Epithelial cell of proximal tubule (primary cell): ENCODE results near the gene CGNL1. TPM values are rescaled to one million over a fixed set of nuclear protein-coding genes. Genes with fewer than 3 reads are reported as not detected.

Source experiments
- DNase-seq: peaks from one replicate; pipeline ENCODE4 v3.0.0-alpha.2; 2011; ENCODE audit warnings: low read depth
- H3K4me3 ChIP-seq: 2 replicates; pipeline ENCODE4 v1.5.1; 2011; ENCODE audit warnings: low read depth, mild to moderate bottlenecking, low read length
- CTCF ChIP-seq: conservative IDR thresholded peaks from 2 replicates; pipeline ENCODE4 v1.5.1; 2012; ENCODE audit warnings: low read depth, mild to moderate bottlenecking, low read length
- total RNA-seq: library from RNA; depleted of rRNA; stranded (reverse); fragments of >200 nt; gene quantifications from 2 replicates; pipeline ENCODE4 v1.2.3, GENCODE V29; 2015

Gene CGNL1
- total RNA-seq, 1 donor from 2014 or later, result 3.2 TPM

GRCh38 chr15:57528940-57529565 is 152.7 kb downstream of the CGNL1 start:
- no peak for TF ChIP-seq CTCF
- H3K4me3 ChIP-seq, result no peak overlapping the region
- no peak for DNase-seq

DNA sequence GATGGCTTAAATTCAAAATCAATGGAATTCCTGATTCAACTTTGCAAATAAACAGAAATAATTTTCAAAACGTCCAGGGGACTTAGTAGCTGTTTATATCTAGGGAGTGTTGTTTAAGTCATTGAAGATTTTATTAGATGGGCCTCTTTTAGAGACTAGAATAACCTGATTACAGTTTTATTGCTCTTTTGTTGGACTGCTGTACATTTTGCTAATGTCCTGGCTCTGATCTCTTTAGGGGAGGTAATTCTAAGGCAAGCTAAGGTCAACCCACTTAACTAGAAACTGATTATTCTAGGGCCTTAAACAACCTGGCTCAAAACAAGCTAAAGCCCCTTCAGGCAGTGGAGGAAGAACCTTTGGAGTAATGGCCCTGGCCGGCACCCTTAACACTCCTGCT is 153.4 kb downstream of the CGNL1 start:
- no peak overlapping the region for H3K4me3 ChIP-seq
- no peak for TF ChIP-seq CTCF
- no peak for DNase-seq

- no peak for TF ChIP-seq CTCF
- H3K4me3 ChIP-seq, result no peak overlapping the region
- DNase-seq, result no peak
Observed at GRCh38 chr15:57532731-57533447, 156.6 kb downstream of the CGNL1 start.

GRCh38 chr15:57533448-57533799 is 157.1 kb downstream of the CGNL1 start:
- TF ChIP-seq CTCF, result no peak
- DNase-seq, result no peak
- no peak overlapping the region for H3K4me3 ChIP-seq

DNA sequence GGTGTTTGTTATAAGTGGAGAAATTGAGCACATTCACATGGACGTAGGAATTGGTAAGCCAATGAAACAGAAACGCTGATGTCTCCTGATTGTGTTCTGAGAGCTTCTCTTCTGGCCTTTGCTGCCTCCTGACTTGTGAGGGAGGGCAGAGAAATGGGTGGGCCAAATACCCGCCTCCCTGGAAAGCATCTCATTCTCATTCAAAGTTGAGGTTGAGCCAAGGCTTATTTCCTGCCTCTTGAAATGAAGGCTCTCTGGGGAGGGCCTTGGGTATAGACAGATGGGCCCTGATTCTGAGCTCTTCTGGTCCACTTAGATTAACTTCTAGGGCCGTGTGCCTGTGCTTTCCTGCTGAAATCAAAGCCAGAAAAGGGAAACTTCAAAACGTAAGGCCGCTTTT is 158.0 kb downstream of the CGNL1 start:
- no peak for DNase-seq
- no peak for TF ChIP-seq CTCF
- no peak overlapping the region for H3K4me3 ChIP-seq

- no peak for TF ChIP-seq CTCF
- no peak overlapping the region for H3K4me3 ChIP-seq
- DNase-seq, result no peak
Observed at GRCh38 chr15:57537072-57537471, 160.8 kb downstream of the CGNL1 start.

GRCh38 chr15:57537488-57538264 is 161.4 kb downstream of the CGNL1 start:
- TF ChIP-seq CTCF, result no peak
- DNase-seq, result no peak
- no peak overlapping the region for H3K4me3 ChIP-seq
